Smooth muscle cell (in vitro differentiated cells): ENCODE data around the gene IBA57. TPM values are rescaled to one million over a fixed set of nuclear protein-coding genes. Genes with fewer than 3 reads are reported as not detected.

Source experiments
- DNase-seq: peaks from one replicate; lab custom pipeline; 2025; ENCODE audit not compliant: unreplicated experiment; lab: John Stamatoyannopoulos, UW
- H2AFZ ChIP-seq: fragments of 200-600 bp; sonication (generic); 2 replicates; pipeline ENCODE4 v1.6.0; 2016; ENCODE audit warnings: antibody characterized with exemption, low read depth, mild to moderate bottlenecking
- H3F3A ChIP-seq: fragments of 200-600 bp; sonication (generic); 2 replicates; pipeline ENCODE4 v1.6.0; 2017; ENCODE audit warnings: antibody characterized with exemption, low read depth
- H3K27ac ChIP-seq: fragments of 200-600 bp; sonication (generic); 2 replicates; pipeline ENCODE4 v1.5.1; 2016; ENCODE audit warnings: low read depth, mild to moderate bottlenecking
- H3K27me3 ChIP-seq: fragments of 200-600 bp; sonication (generic); 2 replicates; pipeline ENCODE4 v1.6.1; 2016; ENCODE audit warnings: low read depth, mild to moderate bottlenecking
- H3K36me3 ChIP-seq: fragments of 200-600 bp; sonication (generic); 2 replicates; pipeline ENCODE4 v1.5.1; 2016; ENCODE audit warnings: low read depth
- H3K4me1 ChIP-seq: fragments of 200-600 bp; sonication (generic); 2 replicates; pipeline ENCODE4 v1.5.1; 2016; ENCODE audit warnings: low read depth
- H3K4me2 ChIP-seq: fragments of 200-600 bp; sonication (generic); 2 replicates; pipeline ENCODE4 v1.6.0; 2016; ENCODE audit warnings: mild to moderate bottlenecking
- H3K4me3 ChIP-seq: fragments of 200-600 bp; sonication (generic); 2 replicates; pipeline ENCODE4 v1.5.1; 2016; ENCODE audit warnings: mild to moderate bottlenecking
- H3K79me2 ChIP-seq: fragments of 200-600 bp; sonication (generic); 2 replicates; pipeline ENCODE4 v1.6.0; 2016; ENCODE audit warnings: low read depth, mild to moderate bottlenecking
- H3K9ac ChIP-seq: fragments of 200-600 bp; sonication (generic); 2 replicates; pipeline ENCODE4 v1.6.0; 2016; ENCODE audit warnings: low read depth
- H3K9me3 ChIP-seq: fragments of 200-600 bp; sonication (generic); replicated peaks from 2 replicates; pipeline ENCODE4 v1.5.1; 2016; ENCODE audit warnings: low read depth
- H4K20me1 ChIP-seq: fragments of 200-600 bp; sonication (generic); 2 replicates; pipeline ENCODE4 v1.6.0; 2016; ENCODE audit warnings: low read depth
- WGBS: methylation state at CpG from one replicate; pipeline ENCODE4 v1.1.7; 2016; ENCODE audit warnings: low lambda C conversion rate; 5-methylcytosine and 5-hydroxymethylcytosine counted together
- polyA plus RNA-seq: library from polyadenylated mRNA; unstranded; fragments of >200 nt; fragmentation: Nextera tagmentation; extraction: Ambion mirVana; gene quantifications from 2 replicates; pipeline ENCODE4 v1.2.1, GENCODE V29; 2016
- total RNA-seq: library from RNA; depleted of rRNA; stranded (reverse); fragments of >200 nt; gene quantifications from 2 replicates; pipeline ENCODE4 v1.2.3, GENCODE V29; 2014
- TF ChIP-seq, protein P1 (sequence below): fragments of 200-600 bp; sonication (generic); IDR thresholded peaks from 2 replicates; pipeline ENCODE4 v1.5.1; 2017; ENCODE audit warnings: borderline replicate concordance, mild to moderate bottlenecking, antibody characterized with exemption; ENCODE audit not compliant: insufficient read depth, poor library complexity, severe bottlenecking

The IBA57 gene
- total and polyA plus RNA-seq, 2 experiments from 2014 or later, result 1.6 to 1.8 TPM

GRCh38 chr1:228156515-228156881 lies 9.1 kb upstream of the IBA57 start:
- no peaks in the 10 kb centered on the region for H4K20me1 ChIP-seq
- H2AFZ ChIP-seq, result no peak overlapping the region
- no peak for DNase-seq
- H3K4me3 ChIP-seq, result no peak overlapping the region
- H3K27me3 ChIP-seq, result no peaks in the 10 kb centered on the region
- H3K27ac ChIP-seq, result no peak overlapping the region
- no peak overlapping the region for H3K9ac ChIP-seq
- TF ChIP-seq, protein P1, sequence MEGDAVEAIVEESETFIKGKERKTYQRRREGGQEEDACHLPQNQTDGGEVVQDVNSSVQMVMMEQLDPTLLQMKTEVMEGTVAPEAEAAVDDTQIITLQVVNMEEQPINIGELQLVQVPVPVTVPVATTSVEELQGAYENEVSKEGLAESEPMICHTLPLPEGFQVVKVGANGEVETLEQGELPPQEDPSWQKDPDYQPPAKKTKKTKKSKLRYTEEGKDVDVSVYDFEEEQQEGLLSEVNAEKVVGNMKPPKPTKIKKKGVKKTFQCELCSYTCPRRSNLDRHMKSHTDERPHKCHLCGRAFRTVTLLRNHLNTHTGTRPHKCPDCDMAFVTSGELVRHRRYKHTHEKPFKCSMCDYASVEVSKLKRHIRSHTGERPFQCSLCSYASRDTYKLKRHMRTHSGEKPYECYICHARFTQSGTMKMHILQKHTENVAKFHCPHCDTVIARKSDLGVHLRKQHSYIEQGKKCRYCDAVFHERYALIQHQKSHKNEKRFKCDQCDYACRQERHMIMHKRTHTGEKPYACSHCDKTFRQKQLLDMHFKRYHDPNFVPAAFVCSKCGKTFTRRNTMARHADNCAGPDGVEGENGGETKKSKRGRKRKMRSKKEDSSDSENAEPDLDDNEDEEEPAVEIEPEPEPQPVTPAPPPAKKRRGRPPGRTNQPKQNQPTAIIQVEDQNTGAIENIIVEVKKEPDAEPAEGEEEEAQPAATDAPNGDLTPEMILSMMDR, result no peak
- no peaks in the 10 kb centered on the region for H3K4me1 ChIP-seq
- H3F3A ChIP-seq, result no peaks in the 10 kb centered on the region
- no peaks in the 10 kb centered on the region for H3K36me3 ChIP-seq
- H3K9me3 ChIP-seq, result no peaks in the 10 kb centered on the region
- no peaks in the 10 kb centered on the region for H3K79me2 ChIP-seq
- no peak overlapping the region for H3K4me2 ChIP-seq
- WGBS, result 88% methylated on average over 9 of the region's 9 CpGs

DNA sequence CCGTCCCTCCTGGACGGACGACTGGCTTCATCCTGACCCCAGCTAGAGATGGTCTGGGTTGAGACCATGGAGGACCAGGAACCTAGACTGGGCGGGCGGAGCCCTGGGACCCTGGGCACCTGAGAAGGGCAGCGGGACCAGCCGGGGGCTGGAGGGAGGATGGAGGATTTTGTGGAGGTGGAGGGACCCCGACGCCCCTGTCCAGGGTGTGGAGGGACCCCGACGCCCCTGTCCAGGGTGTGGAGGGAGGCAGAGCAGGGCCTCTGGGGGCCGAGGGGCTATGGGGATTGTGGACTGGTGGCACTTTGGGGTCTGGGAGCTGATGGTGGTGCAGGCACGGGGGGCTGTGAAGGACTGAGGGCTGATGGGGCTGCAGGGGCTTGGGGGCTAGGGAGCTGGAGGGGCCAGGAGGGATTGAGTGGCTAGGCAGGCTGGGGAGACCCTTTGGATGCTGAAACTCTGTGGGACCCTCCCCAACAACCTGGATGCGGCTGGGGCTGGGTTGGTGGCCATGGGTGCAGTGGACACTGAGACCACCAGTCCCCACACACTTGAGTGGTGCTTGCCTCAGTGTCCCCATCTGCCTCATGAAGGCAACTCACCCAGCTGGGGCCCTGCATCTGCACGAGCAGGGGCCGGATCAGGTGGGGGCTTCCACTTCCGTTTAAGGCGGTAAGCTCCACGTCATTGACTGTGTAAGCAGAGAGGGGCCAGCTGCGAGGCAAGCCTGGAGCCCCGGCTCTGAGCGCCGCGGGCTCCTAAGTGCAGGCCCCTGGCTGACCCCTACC lies 8.5 kb upstream of the IBA57 start:
- no peaks in the 10 kb centered on the region for H3K79me2 ChIP-seq
- 87% methylated on average over 22 of the region's 24 CpGs for WGBS
- no peak overlapping the region for H3K27ac ChIP-seq
- no peak overlapping the region for H3K4me3 ChIP-seq
- H2AFZ ChIP-seq, result no peak overlapping the region
- no peak overlapping the region for H3K4me2 ChIP-seq
- H3K36me3 ChIP-seq, result no peaks in the 10 kb centered on the region
- DNase-seq, result no peak
- H3K27me3 ChIP-seq, result no peaks in the 10 kb centered on the region
- no peaks in the 10 kb centered on the region for H3K9me3 ChIP-seq
- TF ChIP-seq, protein P1, result no peak
- H4K20me1 ChIP-seq, result no peaks in the 10 kb centered on the region
- no peak overlapping the region for H3K9ac ChIP-seq
- H3F3A ChIP-seq, result no peaks in the 10 kb centered on the region
- H3K4me1 ChIP-seq, result peaks cover 1% of the 10 kb centered on the region

DNA sequence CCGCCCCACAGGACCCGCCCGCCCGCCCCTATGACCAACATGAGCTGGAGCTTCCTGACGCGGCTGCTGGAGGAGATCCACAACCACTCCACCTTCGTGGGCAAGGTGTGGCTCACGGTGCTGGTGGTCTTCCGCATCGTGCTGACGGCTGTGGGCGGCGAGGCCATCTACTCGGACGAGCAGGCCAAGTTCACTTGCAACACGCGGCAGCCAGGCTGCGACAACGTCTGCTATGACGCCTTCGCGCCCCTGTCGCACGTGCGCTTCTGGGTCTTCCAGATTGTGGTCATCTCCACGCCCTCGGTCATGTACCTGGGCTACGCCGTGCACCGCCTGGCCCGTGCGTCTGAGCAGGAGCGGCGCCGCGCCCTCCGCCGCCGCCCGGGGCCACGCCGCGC lies 7.9 kb upstream of the IBA57 start:
- H3K36me3 ChIP-seq, result no peaks in the 10 kb centered on the region
- no peaks in the 10 kb centered on the region for H3K79me2 ChIP-seq
- H4K20me1 ChIP-seq, result no peaks in the 10 kb centered on the region
- TF ChIP-seq, protein P1, result no peak
- H3K9me3 ChIP-seq, result no peaks in the 10 kb centered on the region
- H3K9ac ChIP-seq, result no peak overlapping the region
- peaks cover 7% of the 10 kb centered on the region for H3K4me1 ChIP-seq
- no peak overlapping the region for H3K4me2 ChIP-seq
- no peaks in the 10 kb centered on the region for H3F3A ChIP-seq
- H2AFZ ChIP-seq, result no peak overlapping the region
- H3K4me3 ChIP-seq, result no peak overlapping the region
- DNase-seq, result no peak
- H3K27ac ChIP-seq, result no peak overlapping the region
- H3K27me3 ChIP-seq, result no peaks in the 10 kb centered on the region
- WGBS, result 95% methylated on average over 32 of the region's 43 CpGs
